Chondrocyte (in vitro differentiated cells): ENCODE results near the gene CHST1. TPM values are rescaled to one million over a fixed set of nuclear protein-coding genes. Genes with fewer than 3 reads are reported as not detected.

Source experiments
- DNase-seq: peaks from one replicate; pipeline ENCODE4 v3.0.0; 2021; ENCODE audit warnings: mixed read lengths, low spot score
- H3K27ac Mint-ChIP-seq: one replicate; pipeline ENCODE4 v1.8.0; 2021; ENCODE audit warnings: mild to moderate bottlenecking, moderate library complexity, mixed read lengths; ENCODE audit not compliant: unreplicated experiment
- H3K27me3 Mint-ChIP-seq: 2 replicates; pipeline ENCODE4 v1.8.0; 2021; ENCODE audit warnings: low read depth, mixed read lengths
- H3K36me3 Mint-ChIP-seq: 2 replicates; pipeline ENCODE4 v1.8.0; 2021; ENCODE audit warnings: low read depth, mixed read lengths
- H3K4me1 Mint-ChIP-seq: 2 replicates; pipeline ENCODE4 v1.8.0; 2021; ENCODE audit warnings: low read depth, mild to moderate bottlenecking, mixed read lengths
- H3K4me3 Mint-ChIP-seq: one replicate; pipeline ENCODE4 v1.8.0; 2021; ENCODE audit warnings: mild to moderate bottlenecking, moderate library complexity, mixed read lengths; ENCODE audit not compliant: unreplicated experiment
- H3K9me3 Mint-ChIP-seq: 2 replicates; pipeline ENCODE4 v1.8.0; 2021; ENCODE audit warnings: low read depth, mixed read lengths
- CTCF ChIP-seq: fragments of 200-600 bp; sonication (generic); IDR thresholded peaks from 2 replicates; pipeline ENCODE4 v1.5.0; 2021; ENCODE audit warnings: antibody characterized with exemption, mild to moderate bottlenecking, moderate library complexity
- total RNA-seq: library from RNA; stranded (reverse); gene quantifications from 3 replicates; pipeline ENCODE4 v1.2.1, GENCODE V29; 2021

The CHST1 gene
- total RNA-seq, 1 donor from 2014 or later = 13.6 TPM

DNA sequence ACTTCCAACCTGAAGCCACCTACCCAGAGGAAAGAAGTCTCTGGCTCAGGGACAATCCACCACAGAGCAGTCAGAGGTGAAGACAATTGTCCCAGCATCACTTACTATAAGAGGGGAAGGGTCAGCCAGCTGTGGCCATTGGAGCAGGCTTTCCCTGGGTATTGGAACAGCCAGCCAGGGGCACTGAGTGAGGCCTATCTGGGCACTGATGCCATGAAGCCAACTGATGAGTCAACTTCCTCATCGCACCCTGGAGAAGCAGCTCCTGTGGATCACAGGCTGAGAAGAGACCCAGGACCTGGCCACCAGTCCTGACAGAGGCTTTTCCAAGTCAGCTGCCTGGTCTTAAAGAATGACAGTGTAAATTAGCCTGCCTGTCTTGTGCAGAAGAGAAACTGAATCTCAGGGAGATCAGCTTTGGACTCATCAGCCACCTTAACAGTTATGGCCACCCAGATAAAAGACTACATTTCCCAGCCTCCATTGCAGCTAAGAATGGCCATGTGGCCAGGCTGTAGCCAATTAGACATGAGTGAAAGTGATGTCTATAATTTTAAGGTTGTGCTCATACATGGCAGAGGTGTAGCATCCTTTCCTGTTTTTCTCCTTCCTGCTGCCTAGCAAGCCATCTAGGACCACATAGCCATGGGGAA lies 19.0 kb downstream of the CHST1 start:
- no peak overlapping the region for H3K27ac Mint-ChIP-seq
- TF ChIP-seq CTCF = no peak
- peaks cover 4% of the 10 kb centered on the region for H3K36me3 Mint-ChIP-seq
- H3K27me3 Mint-ChIP-seq = peaks cover 22% of the 10 kb centered on the region
- no peaks in the 10 kb centered on the region for H3K4me1 Mint-ChIP-seq
- no peak for DNase-seq
- no peaks in the 10 kb centered on the region for H3K9me3 Mint-ChIP-seq
- no peak overlapping the region for H3K4me3 Mint-ChIP-seq

- DNase-seq = no peak
- Mint-ChIP-seq H3K4me1 (no peaks in the 10 kb centered on the region), H3K27ac (no peak overlapping the region)
Observed at GRCh38 chr11:45644981-45645889, 20.2 kb downstream of the CHST1 start.

DNA sequence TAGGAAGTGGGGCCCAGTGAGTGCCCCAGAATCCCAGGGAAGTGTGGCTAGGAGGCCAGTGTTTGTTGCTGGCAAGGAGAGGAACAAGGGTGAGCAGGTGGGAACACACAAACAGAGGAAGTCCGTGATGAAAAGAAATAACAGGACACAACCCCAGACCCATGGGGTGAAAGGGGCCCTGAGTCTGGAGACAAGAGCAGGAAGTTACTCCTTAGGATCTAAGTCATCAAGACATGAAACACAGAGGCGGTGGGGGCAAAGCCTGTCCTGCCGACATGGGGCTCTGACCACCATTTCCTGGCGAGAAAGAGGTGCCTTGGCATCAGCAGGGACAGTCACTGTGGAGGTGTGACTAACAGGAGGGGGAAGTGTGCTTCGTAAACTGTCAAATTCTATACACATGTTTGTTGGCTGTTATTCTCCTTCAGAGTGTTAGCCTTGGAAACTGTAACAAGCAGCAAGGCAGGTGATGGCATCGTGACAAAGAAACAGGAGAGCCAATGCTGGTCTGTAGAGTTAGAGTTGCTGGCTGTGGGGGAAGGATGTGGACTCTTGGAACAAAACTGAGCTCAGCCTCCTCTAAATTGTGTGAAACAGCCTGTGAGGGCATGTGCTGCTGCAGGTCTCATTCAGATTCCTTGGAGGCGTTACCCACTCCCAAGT lies 21.7 kb downstream of the CHST1 start:
- TF ChIP-seq CTCF = no peak
- H3K9me3 Mint-ChIP-seq = peaks cover 2% of the 10 kb centered on the region
- H3K4me3 Mint-ChIP-seq = no peak overlapping the region
- H3K4me1 Mint-ChIP-seq = no peaks in the 10 kb centered on the region
- H3K27ac Mint-ChIP-seq = no peak overlapping the region
- H3K27me3 Mint-ChIP-seq = peaks cover 36% of the 10 kb centered on the region
- no peak for DNase-seq
- H3K36me3 Mint-ChIP-seq = no peaks in the 10 kb centered on the region

More at GRCh38 chr11:45644981-45645889, 20.2 kb downstream of the CHST1 start:
- TF ChIP-seq CTCF = no peak
- no peak overlapping the region for H3K4me3 Mint-ChIP-seq
- no peaks in the 10 kb centered on the region for H3K36me3 Mint-ChIP-seq
- peaks cover 30% of the 10 kb centered on the region for H3K27me3 Mint-ChIP-seq
- H3K9me3 Mint-ChIP-seq = no peaks in the 10 kb centered on the region

GRCh38 chr11:45641961-45642360 lies 23.5 kb downstream of the CHST1 start:
- Mint-ChIP-seq H3K4me3 (no peak overlapping the region), H3K4me1 (no peaks in the 10 kb centered on the region), H3K9me3 (peaks cover 6% of the 10 kb centered on the region), H3K27ac (no peak overlapping the region), H3K27me3 (peaks cover 49% of the 10 kb centered on the region), H3K36me3 (no peaks in the 10 kb centered on the region)
- DNase-seq = no peak
- TF ChIP-seq CTCF = no peak

GRCh38 chr11:45638051-45638450 lies 27.4 kb downstream of the CHST1 start:
- DNase-seq = no peak
- H3K9me3 Mint-ChIP-seq = peaks cover 6% of the 10 kb centered on the region
- H3K27me3 Mint-ChIP-seq = peaks cover 62% of the 10 kb centered on the region
- H3K27ac Mint-ChIP-seq = no peak overlapping the region
- no peaks in the 10 kb centered on the region for H3K4me1 Mint-ChIP-seq
- no peak for TF ChIP-seq CTCF
- H3K4me3 Mint-ChIP-seq = no peak overlapping the region
- no peaks in the 10 kb centered on the region for H3K36me3 Mint-ChIP-seq
